Measurements from ENCODE around the gene COL26A1. TPM values are rescaled to one million over a fixed set of nuclear protein-coding genes. Genes with fewer than 3 reads are reported as not detected.

The COL26A1 gene
- total RNA-seq, 2 experiments from 2014 or later = not detected

DNA sequence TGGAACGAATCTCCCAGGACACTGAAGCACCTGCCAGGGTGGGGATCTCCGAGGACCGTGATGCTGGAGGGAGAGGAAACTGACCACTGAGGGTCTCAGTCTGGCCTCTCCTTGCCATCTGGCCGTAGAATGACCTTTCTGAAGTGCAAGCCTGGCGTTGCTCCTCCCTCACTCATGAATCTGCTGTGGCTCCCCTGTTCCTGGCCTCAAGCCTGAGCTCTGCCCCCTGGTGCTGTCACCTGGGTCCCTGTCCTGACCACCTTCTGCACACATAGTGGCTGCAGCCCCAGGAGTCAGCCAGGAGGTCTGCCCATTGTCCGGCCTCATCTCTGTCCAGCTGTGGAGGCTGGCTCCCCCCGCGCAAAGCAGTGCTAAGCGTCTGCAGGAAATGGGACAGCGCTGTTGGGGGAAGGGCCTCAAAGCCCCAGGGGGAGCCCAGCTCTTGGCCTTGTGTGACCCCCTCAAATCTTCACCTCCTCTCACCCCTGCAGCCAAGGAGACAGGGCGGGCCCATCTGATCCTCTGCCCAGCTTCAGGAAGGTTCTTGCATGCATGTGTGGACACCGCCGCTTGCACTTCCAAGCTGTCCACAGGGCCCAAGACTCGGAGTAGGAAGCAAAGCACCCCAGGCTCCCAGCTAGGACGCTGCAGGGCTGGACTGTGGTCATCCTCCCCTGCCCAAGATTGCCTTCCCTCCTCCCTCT lies 200.7 kb downstream of the COL26A1 start:
- peaks cover 1% of the 10 kb centered on the region for H3K27me3 Mint-ChIP-seq
- peaks cover 5% of the 10 kb centered on the region for H3K4me1 Mint-ChIP-seq
- CTCF ChIA-PET = no interaction called here
- H3K27ac Mint-ChIP-seq = no peak overlapping the region
- no peak for DNase-seq
- H3K9me3 Mint-ChIP-seq = no peaks in the 10 kb centered on the region
- no peaks in the 10 kb centered on the region for H3K36me3 Mint-ChIP-seq (ENCODE audit: low read depth)
- POLR2A ChIA-PET = no interaction called here
- no peak overlapping the region for H3K4me3 Mint-ChIP-seq

DNA sequence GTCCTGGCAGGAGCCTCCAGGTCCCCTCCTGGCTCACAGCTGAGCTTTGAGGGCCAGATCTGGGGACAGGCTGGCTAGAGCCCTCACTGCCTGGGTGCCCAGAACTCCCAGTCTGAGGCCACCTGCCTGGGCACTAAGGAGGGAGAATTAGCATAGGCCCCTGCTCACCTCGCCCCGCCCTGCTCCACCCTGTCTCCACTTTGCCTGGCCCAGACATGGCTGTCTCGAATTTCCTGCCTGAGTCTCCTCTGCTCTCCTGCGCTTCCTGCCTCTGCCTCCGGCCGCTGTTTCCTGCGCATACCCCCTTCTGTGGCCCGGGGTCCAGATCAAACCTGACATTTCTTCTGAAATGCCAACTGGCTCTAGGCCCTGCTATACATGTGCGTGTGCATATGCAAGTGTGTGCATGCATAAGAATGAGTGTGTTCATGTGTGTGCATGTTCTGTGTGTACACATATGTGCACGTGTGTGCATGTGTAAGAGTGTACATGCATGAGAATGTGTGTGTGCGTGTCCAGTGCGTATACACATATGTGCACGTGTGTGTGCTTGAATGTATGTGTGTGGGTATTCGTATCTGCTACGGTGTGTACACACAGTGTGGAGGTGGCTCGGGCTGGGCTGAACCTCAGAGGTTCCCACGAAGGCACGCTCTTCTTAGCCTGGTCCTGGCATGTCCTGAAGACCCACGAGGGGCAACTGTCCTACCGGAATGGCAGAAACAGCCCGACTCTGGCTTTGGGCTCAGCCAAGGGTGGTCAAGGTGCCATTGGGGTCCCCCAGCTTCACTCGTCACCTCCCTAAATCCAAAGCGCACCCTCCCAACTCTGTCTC lies 201.5 kb downstream of the COL26A1 start:
- Mint-ChIP-seq H3K27me3 (peaks cover 6% of the 10 kb centered on the region), H3K9me3 (no peaks in the 10 kb centered on the region), H3K4me3 (no peak overlapping the region), H3K4me1 (peaks cover 5% of the 10 kb centered on the region), H3K36me3 (ENCODE audit: low read depth) (no peaks in the 10 kb centered on the region), H3K27ac (no peak overlapping the region)
- CTCF ChIA-PET = no interaction called here
- POLR2A ChIA-PET = no interaction called here
- DNase-seq = no peak

- DNase-seq = no peak
Measured at GRCh38 chr7:101564778-101565211, 202.1 kb downstream of the COL26A1 start.

DNA sequence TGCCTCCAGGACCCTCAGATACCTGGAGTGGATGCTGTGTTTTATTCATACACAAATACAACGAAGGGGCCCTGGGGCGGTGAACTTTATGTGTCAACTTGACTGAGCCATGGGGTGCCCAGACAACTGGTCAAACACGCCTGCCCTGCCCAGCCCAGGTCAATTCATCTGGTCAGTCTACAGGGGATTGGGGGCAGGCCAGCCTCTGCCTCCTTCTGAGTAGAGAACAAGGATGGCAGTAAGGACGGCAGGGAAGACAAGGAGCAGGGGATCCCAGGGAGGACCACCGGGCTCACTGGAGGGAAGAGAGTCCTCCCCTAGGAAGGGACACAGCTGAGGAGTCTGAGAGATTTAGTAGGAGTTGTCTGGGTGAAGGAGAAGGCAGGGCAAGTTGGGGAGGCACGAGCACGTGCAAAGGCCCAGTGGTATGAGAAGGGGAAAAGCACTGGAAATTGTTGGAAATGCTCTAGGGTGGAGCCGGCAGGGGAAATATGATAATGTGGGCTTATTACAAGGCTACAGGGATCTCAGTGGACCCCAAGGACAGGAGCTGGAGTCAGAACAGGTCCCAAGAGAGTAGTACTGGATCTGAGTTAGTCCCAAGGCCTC lies 203.0 kb downstream of the COL26A1 start:
- Mint-ChIP-seq H3K4me1 (peaks cover 5% of the 10 kb centered on the region), H3K9me3 (peaks cover 1% of the 10 kb centered on the region), H3K4me3 (no peak overlapping the region), H3K27ac (no peak overlapping the region), H3K36me3 (ENCODE audit: low read depth) (no peaks in the 10 kb centered on the region), H3K27me3 (peaks cover 12% of the 10 kb centered on the region)
- ChIA-PET CTCF (interaction anchor here (1.1 kb wide), 1 partner anchor 23 kb away, joined by 5 read pairs; no protein-coding TSS in a partner anchor), POLR2A (no interaction called here)
- no peak for DNase-seq

More at GRCh38 chr7:101564778-101565211, 202.1 kb downstream of the COL26A1 start:
- no peaks in the 10 kb centered on the region for H3K36me3 Mint-ChIP-seq (ENCODE audit: low read depth)
- no peak overlapping the region for H3K27ac Mint-ChIP-seq
- peaks cover 5% of the 10 kb centered on the region for H3K4me1 Mint-ChIP-seq
- CTCF ChIA-PET = no interaction called here
- no peak overlapping the region for H3K4me3 Mint-ChIP-seq
- peaks cover 9% of the 10 kb centered on the region for H3K27me3 Mint-ChIP-seq
- POLR2A ChIA-PET = no interaction called here
- H3K9me3 Mint-ChIP-seq = no peaks in the 10 kb centered on the region

- H3K27ac Mint-ChIP-seq = no peak overlapping the region
- POLR2A ChIA-PET = no interaction called here
- H3K36me3 Mint-ChIP-seq (ENCODE audit: low read depth) = no peaks in the 10 kb centered on the region
- H3K4me1 Mint-ChIP-seq = peaks cover 5% of the 10 kb centered on the region
- CTCF ChIA-PET = no interaction called here
- no peak for DNase-seq
- H3K4me3 Mint-ChIP-seq = no peak overlapping the region
- H3K9me3 Mint-ChIP-seq = peaks cover 1% of the 10 kb centered on the region
- peaks cover 17% of the 10 kb centered on the region for H3K27me3 Mint-ChIP-seq
Measured at GRCh38 chr7:101567230-101567629, 204.6 kb downstream of the COL26A1 start.

DNA sequence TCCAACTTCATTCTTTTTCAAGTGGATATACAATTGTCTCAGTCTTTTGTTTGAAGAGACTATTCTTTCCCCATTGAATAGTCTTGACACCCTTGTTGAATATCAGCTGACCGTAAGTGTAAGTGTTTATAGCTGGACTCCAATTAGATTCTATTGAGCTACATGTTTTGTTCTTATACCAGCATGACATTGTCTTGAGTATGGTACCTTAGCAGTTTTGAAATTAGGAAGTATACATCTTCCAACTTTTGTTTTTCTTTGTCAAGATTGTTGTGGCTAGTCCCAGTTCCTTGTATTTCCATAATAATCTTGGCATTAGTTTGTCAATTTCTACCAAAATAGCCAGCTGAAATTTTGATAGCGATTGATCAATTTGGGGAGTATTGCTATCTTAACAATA lies 209.5 kb downstream of the COL26A1 start:
- Mint-ChIP-seq H3K9me3 (peaks cover 6% of the 10 kb centered on the region), H3K4me3 (no peak overlapping the region), H3K4me1 (no peaks in the 10 kb centered on the region), H3K27ac (no peak overlapping the region), H3K36me3 (ENCODE audit: low read depth) (no peaks in the 10 kb centered on the region), H3K27me3 (peaks cover 40% of the 10 kb centered on the region)
- POLR2A ChIA-PET = no interaction called here
- no peak for DNase-seq
- CTCF ChIA-PET = no interaction called here

- POLR2A ChIA-PET = no interaction called here
- no peak for DNase-seq
- H3K27me3 Mint-ChIP-seq = peaks cover 35% of the 10 kb centered on the region
- H3K9me3 Mint-ChIP-seq = peaks cover 8% of the 10 kb centered on the region
- no peak overlapping the region for H3K4me3 Mint-ChIP-seq
- no peak overlapping the region for H3K27ac Mint-ChIP-seq
- H3K4me1 Mint-ChIP-seq = no peaks in the 10 kb centered on the region
- H3K36me3 Mint-ChIP-seq (ENCODE audit: low read depth) = no peaks in the 10 kb centered on the region
- CTCF ChIA-PET = interaction anchor here (0.9 kb wide), 1 partner anchor 24 kb away, joined by 3 read pairs; no protein-coding TSS in a partner anchor
Measured at GRCh38 chr7:101575168-101575567, 212.5 kb downstream of the COL26A1 start.

DNA sequence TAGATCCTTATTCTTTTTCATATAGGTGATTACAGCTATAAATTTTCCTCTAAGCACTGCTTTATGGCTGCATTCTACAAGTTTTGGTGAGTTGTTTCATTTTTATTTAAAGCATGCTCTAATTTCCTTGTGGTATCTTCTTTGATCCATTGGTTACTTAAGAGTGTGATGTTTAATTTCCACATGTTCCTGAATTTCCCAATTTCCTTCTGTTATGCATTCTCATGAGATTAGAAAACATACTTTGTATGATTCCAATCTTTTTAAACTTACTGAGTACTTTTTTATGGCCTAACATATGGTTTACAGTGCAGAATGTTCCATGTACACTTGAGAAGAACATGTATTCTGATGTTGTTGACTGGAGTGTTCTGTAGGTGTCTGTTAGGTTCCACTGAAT lies 213.0 kb downstream of the COL26A1 start:
- no peak overlapping the region for H3K4me3 Mint-ChIP-seq
- no peak overlapping the region for H3K27ac Mint-ChIP-seq
- no peak for DNase-seq
- peaks cover 7% of the 10 kb centered on the region for H3K9me3 Mint-ChIP-seq
- CTCF ChIA-PET = interaction anchor here (0.9 kb wide), 1 partner anchor 24 kb away, joined by 3 read pairs; no protein-coding TSS in a partner anchor
- no peaks in the 10 kb centered on the region for H3K4me1 Mint-ChIP-seq
- H3K27me3 Mint-ChIP-seq = peaks cover 32% of the 10 kb centered on the region
- no peaks in the 10 kb centered on the region for H3K36me3 Mint-ChIP-seq (ENCODE audit: low read depth)
- POLR2A ChIA-PET = no interaction called here

GRCh38 chr7:101576998-101577397 lies 214.3 kb downstream of the COL26A1 start:
- H3K4me3 Mint-ChIP-seq = no peak overlapping the region
- H3K27ac Mint-ChIP-seq = no peak overlapping the region
- no peaks in the 10 kb centered on the region for H3K4me1 Mint-ChIP-seq
- peaks cover 6% of the 10 kb centered on the region for H3K9me3 Mint-ChIP-seq
- ChIA-PET CTCF (no interaction called here), POLR2A (no interaction called here)
- H3K36me3 Mint-ChIP-seq (ENCODE audit: low read depth) = no peaks in the 10 kb centered on the region
- DNase-seq = no peak
- peaks cover 28% of the 10 kb centered on the region for H3K27me3 Mint-ChIP-seq

DNA sequence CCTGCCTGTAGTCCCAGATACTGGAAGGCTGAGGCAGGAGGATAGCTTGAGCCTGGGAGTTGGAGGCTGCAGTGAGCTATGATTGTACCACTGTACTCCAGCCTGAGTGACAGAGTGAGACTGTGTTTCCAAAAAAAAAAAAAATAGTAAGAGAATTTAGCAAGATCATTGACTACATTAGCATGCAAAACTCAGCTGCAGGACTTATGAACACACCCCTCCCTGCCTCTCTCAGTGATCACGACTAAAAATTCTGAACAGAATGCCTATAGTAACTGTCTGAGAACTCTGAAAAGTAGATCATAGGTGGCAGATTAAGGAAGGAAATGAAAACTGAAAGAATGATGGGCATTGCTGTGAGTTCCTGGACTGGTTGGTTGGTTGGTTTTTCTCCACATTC lies 215.9 kb downstream of the COL26A1 start:
- DNase-seq = no peak
- Mint-ChIP-seq H3K27ac (no peak overlapping the region), H3K36me3 (ENCODE audit: low read depth) (no peaks in the 10 kb centered on the region), H3K9me3 (peaks cover 5% of the 10 kb centered on the region), H3K4me1 (no peaks in the 10 kb centered on the region), H3K27me3 (peaks cover 23% of the 10 kb centered on the region), H3K4me3 (no peak overlapping the region)
- ChIA-PET CTCF (no interaction called here), POLR2A (no interaction called here)

- H3K4me3 Mint-ChIP-seq = no peak overlapping the region
- H3K27me3 Mint-ChIP-seq = peaks cover 11% of the 10 kb centered on the region
- peaks cover 2% of the 10 kb centered on the region for H3K9me3 Mint-ChIP-seq
- no peak for DNase-seq
- no peaks in the 10 kb centered on the region for H3K36me3 Mint-ChIP-seq (ENCODE audit: low read depth)
- CTCF ChIA-PET = no interaction called here
- H3K27ac Mint-ChIP-seq = no peak overlapping the region
- POLR2A ChIA-PET = no interaction called here
- no peaks in the 10 kb centered on the region for H3K4me1 Mint-ChIP-seq
Measured at GRCh38 chr7:101580596-101580995, 217.9 kb downstream of the COL26A1 start.

DNA sequence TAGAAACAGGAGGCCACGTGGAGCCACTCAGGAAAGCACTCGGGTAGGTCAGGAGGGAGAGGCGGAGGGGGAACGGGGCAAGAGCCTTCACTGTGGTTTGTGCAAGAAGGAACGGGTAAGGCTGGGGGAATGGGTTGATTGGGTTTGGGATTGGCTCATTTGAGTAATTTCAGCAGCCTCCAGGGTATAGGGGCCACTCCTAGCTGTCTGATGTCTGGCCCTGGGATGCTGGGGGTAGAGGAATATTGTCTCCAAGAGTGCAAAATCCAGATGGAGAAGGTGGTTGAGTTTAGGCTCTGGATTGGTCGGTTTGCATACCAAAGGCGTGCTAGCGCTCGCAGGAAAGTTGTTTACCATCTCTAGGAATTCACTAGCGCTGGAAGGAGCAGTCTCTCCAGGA lies 219.2 kb downstream of the COL26A1 start:
- no peak overlapping the region for H3K4me3 Mint-ChIP-seq
- POLR2A ChIA-PET = no interaction called here
- DNase-seq = no peak
- no peaks in the 10 kb centered on the region for H3K36me3 Mint-ChIP-seq (ENCODE audit: low read depth)
- CTCF ChIA-PET = interaction anchor here (0.6 kb wide), 1 partner anchor 356 kb away, joined by 3 read pairs; no protein-coding TSS in a partner anchor
- peaks cover 2% of the 10 kb centered on the region for H3K9me3 Mint-ChIP-seq
- no peak overlapping the region for H3K27ac Mint-ChIP-seq
- H3K27me3 Mint-ChIP-seq = peaks cover 6% of the 10 kb centered on the region
- no peaks in the 10 kb centered on the region for H3K4me1 Mint-ChIP-seq

DNA sequence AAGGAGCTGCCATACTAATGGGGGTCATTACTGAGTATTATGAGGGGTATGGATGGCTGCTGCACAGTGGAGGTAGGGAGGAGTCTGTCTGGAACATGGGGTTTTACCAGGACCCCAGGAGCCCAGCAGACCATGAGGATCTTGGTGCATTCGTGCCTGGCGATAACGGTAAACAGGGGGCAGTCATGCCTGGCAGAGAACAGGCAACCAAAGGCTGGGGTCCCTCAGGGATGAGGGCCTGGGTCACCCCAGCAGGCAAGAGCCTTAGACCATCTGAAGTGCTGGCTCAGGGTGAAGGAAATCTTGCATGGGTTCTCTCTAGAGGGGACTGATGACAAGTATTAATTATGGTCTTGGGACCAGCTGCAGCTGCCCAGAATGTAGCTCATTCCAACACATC lies 220.3 kb downstream of the COL26A1 start:
- peaks cover 5% of the 10 kb centered on the region for H3K27me3 Mint-ChIP-seq
- POLR2A ChIA-PET = no interaction called here
- no peak overlapping the region for H3K4me3 Mint-ChIP-seq
- peaks cover 2% of the 10 kb centered on the region for H3K9me3 Mint-ChIP-seq
- no peaks in the 10 kb centered on the region for H3K4me1 Mint-ChIP-seq
- CTCF ChIA-PET = no interaction called here
- no peak overlapping the region for H3K27ac Mint-ChIP-seq
- no peaks in the 10 kb centered on the region for H3K36me3 Mint-ChIP-seq (ENCODE audit: low read depth)
- DNase-seq = no peak

All from activated CD4-positive, alpha-beta memory T cell treated with anti-CD3 and anti-CD28 coated beads, Interleukin-2, amount 10 ng/mL, durations not matched to agents 7 days and 5 days (primary cell).